H9 (cell line): ENCODE data around the gene PCGF3. TPM values are rescaled to one million over a fixed set of nuclear protein-coding genes. Genes with fewer than 3 reads are reported as not detected.

Experiments used
- DNase-seq: peaks from one replicate; pipeline ENCODE4 v3.0.0-alpha.2; 2017
- H2AFZ ChIP-seq: one replicate; pipeline ENCODE4 v1.6.1; 2013; ENCODE audit warnings: mild to moderate bottlenecking, low read length, control low read depth, moderate library complexity
- H2AK5ac ChIP-seq: 2 replicates; pipeline ENCODE4 v1.6.1; 2013; ENCODE audit warnings: low read length, control low read depth, mixed read lengths; ENCODE audit not compliant: insufficient read length
- H2BK120ac ChIP-seq: one replicate; pipeline ENCODE4 v1.6.1; 2013; ENCODE audit warnings: low read depth, mild to moderate bottlenecking, low read length, control low read depth, inconsistent platforms; ENCODE audit not compliant: poor library complexity, severe bottlenecking
- H2BK12ac ChIP-seq: 2 replicates; pipeline ENCODE4 v1.6.1; 2013; ENCODE audit warnings: low read length, control low read depth, mixed read lengths, low read depth; ENCODE audit not compliant: insufficient read length
- H2BK15ac ChIP-seq: 2 replicates; pipeline ENCODE4 v1.6.1; 2013; ENCODE audit warnings: low read depth, low read length, control low read depth
- H2BK20ac ChIP-seq: one replicate; pipeline ENCODE4 v1.6.1; 2013; ENCODE audit warnings: low read depth, mild to moderate bottlenecking, low read length, control low read depth, inconsistent platforms; ENCODE audit not compliant: poor library complexity, severe bottlenecking
- H2BK5ac ChIP-seq: 2 replicates; pipeline ENCODE4 v1.6.1; 2013; ENCODE audit warnings: low read length, control low read depth, mixed read lengths; ENCODE audit not compliant: insufficient read length
- H3K14ac ChIP-seq: 2 replicates; pipeline ENCODE4 v1.6.1; 2013; ENCODE audit warnings: low read length, control low read depth; ENCODE audit not compliant: insufficient read depth
- H3K18ac ChIP-seq: 2 replicates; pipeline ENCODE4 v1.6.1; 2013; ENCODE audit warnings: low read depth, mild to moderate bottlenecking, mixed read lengths, low read length, control low read depth; ENCODE audit not compliant: insufficient read length
- H3K23ac ChIP-seq: 2 replicates; pipeline ENCODE4 v1.6.1; 2013; ENCODE audit warnings: low read length, control low read depth, mixed read lengths, low read depth; ENCODE audit not compliant: insufficient read length
- H3K23me2 ChIP-seq: 2 replicates; pipeline ENCODE4 v1.6.1; 2013; ENCODE audit warnings: low read depth, mild to moderate bottlenecking, mixed read lengths, low read length, control low read depth; ENCODE audit not compliant: insufficient read length, poor library complexity, severe bottlenecking
- H3K27ac ChIP-seq: 2 replicates; pipeline ENCODE4 v1.5.1; 2013; ENCODE audit warnings: low read length, control low read depth, mixed read lengths, low read depth; ENCODE audit not compliant: insufficient read length
- H3K27me3 ChIP-seq: 2 replicates; pipeline ENCODE4 v1.6.1; 2013; ENCODE audit warnings: low read length, control low read depth, inconsistent platforms; ENCODE audit not compliant: insufficient read depth
- H3K4ac ChIP-seq: 2 replicates; pipeline ENCODE4 v1.6.1; 2013; ENCODE audit warnings: low read depth, mild to moderate bottlenecking, control low read depth, inconsistent platforms, low read length, moderate library complexity
- H3K4me1 ChIP-seq: 2 replicates; pipeline ENCODE4 v1.6.1; 2013; ENCODE audit warnings: low read length, control low read depth, inconsistent platforms; ENCODE audit not compliant: insufficient read depth
- H3K4me2 ChIP-seq: 2 replicates; pipeline ENCODE4 v1.6.1; 2013; ENCODE audit warnings: low read length, control low read depth, mixed read lengths; ENCODE audit not compliant: insufficient read length, insufficient read depth
- H3K56ac ChIP-seq: 2 replicates; pipeline ENCODE4 v1.6.1; 2013; ENCODE audit warnings: low read depth, mild to moderate bottlenecking, mixed read lengths, low read length, control low read depth; ENCODE audit not compliant: insufficient read length
- H3K79me1 ChIP-seq: 2 replicates; pipeline ENCODE4 v1.6.1; 2013; ENCODE audit warnings: low read depth, mild to moderate bottlenecking, moderate library complexity, low read length, control low read depth, inconsistent platforms; ENCODE audit not compliant: insufficient read depth, poor library complexity, severe bottlenecking
- H3K79me2 ChIP-seq: 2 replicates; pipeline ENCODE4 v1.6.1; 2013; ENCODE audit warnings: low read length, control low read depth, inconsistent platforms; ENCODE audit not compliant: insufficient read depth
- H3K9ac ChIP-seq: 2 replicates; pipeline ENCODE4 v1.6.1; 2013; ENCODE audit warnings: low read length, control low read depth, mixed read lengths; ENCODE audit not compliant: insufficient read length; ENCODE audit errors: extremely low read depth
- H3K9me3 ChIP-seq: one replicate; pipeline ENCODE4 v1.6.1; 2013; ENCODE audit warnings: low read depth, low read length, inconsistent platforms; ENCODE audit not compliant: control insufficient read depth
- H3T11ph ChIP-seq: one replicate; pipeline ENCODE4 v1.6.1; 2013; ENCODE audit warnings: mild to moderate bottlenecking, low read length, control low read depth, inconsistent platforms
- H4K20me1 ChIP-seq: one replicate; pipeline ENCODE4 v1.6.1; 2013; ENCODE audit not compliant: control insufficient read depth, insufficient read length, insufficient read depth
- H4K5ac ChIP-seq: 2 replicates; pipeline ENCODE4 v1.6.1; 2013; ENCODE audit warnings: low read depth, mild to moderate bottlenecking, mixed read lengths, low read length, control low read depth; ENCODE audit not compliant: insufficient read length
- H4K8ac ChIP-seq: replicated peaks from 2 replicates; pipeline ENCODE4 v1.6.1; 2013; ENCODE audit warnings: low read length, control low read depth, mixed read lengths, low read depth; ENCODE audit not compliant: insufficient read length
- H4K91ac ChIP-seq: 2 replicates; pipeline ENCODE4 v1.6.1; 2013; ENCODE audit warnings: low read depth, mild to moderate bottlenecking, moderate library complexity, mixed read lengths, low read length, control low read depth; ENCODE audit not compliant: insufficient read length
- H3K27ac Mint-ChIP-seq, 3 experiments: 2 replicates in 2 of 3; 3 replicates in 1 of 3; pipeline ENCODE4 v1.8.0; 2020 to 2021; ENCODE audit warnings: mixed read lengths in 3 of 3, mild to moderate bottlenecking in 1 of 3, moderate library complexity in 1 of 3
- H3K27me3 Mint-ChIP-seq: 2 replicates; pipeline ENCODE4 v1.8.0; 2021; ENCODE audit warnings: low read depth, mild to moderate bottlenecking, moderate library complexity, mixed read lengths
- H3K36me3 Mint-ChIP-seq, 3 experiments: 2 replicates in 2 of 3; 3 replicates in 1 of 3; pipeline ENCODE4 v1.8.0; 2020 to 2021; ENCODE audit warnings: low read depth in 3 of 3, mixed read lengths in 3 of 3; ENCODE audit not compliant: insufficient read depth in 1 of 3
- H3K4me1 Mint-ChIP-seq, 2 experiments: 2 replicates each; pipeline ENCODE4 v1.8.0; 2020; ENCODE audit warnings: mixed read lengths in 2 of 2
- H3K4me3 Mint-ChIP-seq, 2 experiments: 2 replicates in 1 of 2; 3 replicates in 1 of 2; pipeline ENCODE4 v1.8.0; 2020 to 2021; ENCODE audit warnings: mild to moderate bottlenecking in 2 of 2, mixed read lengths in 2 of 2, moderate library complexity in 1 of 2
- H3K9me3 Mint-ChIP-seq, 2 experiments: 2 replicates in 1 of 2; 3 replicates in 1 of 2; pipeline ENCODE4 v1.8.0; 2020; ENCODE audit warnings: mild to moderate bottlenecking in 2 of 2, mixed read lengths in 2 of 2, moderate library complexity in 1 of 2
- WGBS: extraction: QIAGEN DNeasy Blood & Tissue Kit; methylation state at CpG from one replicate; pipeline ENCODE4 v1.1.7; 2013; ENCODE audit warnings: missing lambda C conversion rate, low lambda C conversion rate, mixed read lengths; ENCODE audit not compliant: insufficient read length; ENCODE audit errors: extremely low coverage; 5-methylcytosine and 5-hydroxymethylcytosine counted together
- total RNA-seq: library from RNA; stranded (reverse); gene quantifications from 2 replicates; pipeline ENCODE4 v1.2.1, GENCODE V29; 2021
- TF ChIP-seq, protein P1 (sequence below): fragments of 200-600 bp; sonication (generic); conservative IDR thresholded peaks from 3 replicates; pipeline ENCODE4 v1.8.0; 2021; ENCODE audit warnings: antibody characterized with exemption, mild to moderate bottlenecking

PCGF3 gene
- total RNA-seq, 1 experiment from 2014 or later, result 43.1 TPM

GRCh38 chr4:722169-722725 is 16.6 kb downstream of the PCGF3 start:
- Mint-ChIP-seq H3K9me3 (no peaks in the 10 kb centered on the region; a peak in 1 of 5 replicates), H3K36me3 (peaks cover 25 to 34% (median 32%) of the 10 kb centered on the region in 3 experiments), H3K4me1 (no peaks in the 10 kb centered on the region; a peak in 2 of 4 replicates), H3K27me3 (no peaks in the 10 kb centered on the region; the same call in 1 of the 2 replicates), H3K4me3 (no peak overlapping the region), H3K27ac (peak overlapping the region in 1 of 3 experiments; percentile 59; a peak in 1 of 7 replicates)
- H4K91ac ChIP-seq, result no peak overlapping the region
- no peak overlapping the region for H3K23ac ChIP-seq
- H3K56ac ChIP-seq, result no peak overlapping the region
- no CpG with 5 or more reads among the region's 47 CpGs for WGBS
- peaks cover 29% of the 10 kb centered on the region; the same call in 1 of the 2 replicates for H3K79me2 ChIP-seq
- H4K8ac ChIP-seq, result no peak overlapping the region
- H2BK12ac ChIP-seq, result no peak overlapping the region
- H2AK5ac ChIP-seq, result no peak overlapping the region
- no peaks in the 10 kb centered on the region for H3K27me3 ChIP-seq
- H4K5ac ChIP-seq, result no peak overlapping the region
- H3K18ac ChIP-seq, result no peak overlapping the region
- no peak overlapping the region for H3K4me2 ChIP-seq
- no peak overlapping the region for H3K27ac ChIP-seq
- no peak overlapping the region for H2BK120ac ChIP-seq
- no peak overlapping the region for H3K9ac ChIP-seq
- H3K4me1 ChIP-seq, result no peaks in the 10 kb centered on the region
- no peaks in the 10 kb centered on the region for H3K9me3 ChIP-seq
- no peaks in the 10 kb centered on the region for H3K23me2 ChIP-seq
- no peak overlapping the region for H3K4ac ChIP-seq
- DNase-seq, result no peak
- TF ChIP-seq, protein P1, sequence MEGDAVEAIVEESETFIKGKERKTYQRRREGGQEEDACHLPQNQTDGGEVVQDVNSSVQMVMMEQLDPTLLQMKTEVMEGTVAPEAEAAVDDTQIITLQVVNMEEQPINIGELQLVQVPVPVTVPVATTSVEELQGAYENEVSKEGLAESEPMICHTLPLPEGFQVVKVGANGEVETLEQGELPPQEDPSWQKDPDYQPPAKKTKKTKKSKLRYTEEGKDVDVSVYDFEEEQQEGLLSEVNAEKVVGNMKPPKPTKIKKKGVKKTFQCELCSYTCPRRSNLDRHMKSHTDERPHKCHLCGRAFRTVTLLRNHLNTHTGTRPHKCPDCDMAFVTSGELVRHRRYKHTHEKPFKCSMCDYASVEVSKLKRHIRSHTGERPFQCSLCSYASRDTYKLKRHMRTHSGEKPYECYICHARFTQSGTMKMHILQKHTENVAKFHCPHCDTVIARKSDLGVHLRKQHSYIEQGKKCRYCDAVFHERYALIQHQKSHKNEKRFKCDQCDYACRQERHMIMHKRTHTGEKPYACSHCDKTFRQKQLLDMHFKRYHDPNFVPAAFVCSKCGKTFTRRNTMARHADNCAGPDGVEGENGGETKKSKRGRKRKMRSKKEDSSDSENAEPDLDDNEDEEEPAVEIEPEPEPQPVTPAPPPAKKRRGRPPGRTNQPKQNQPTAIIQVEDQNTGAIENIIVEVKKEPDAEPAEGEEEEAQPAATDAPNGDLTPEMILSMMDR, result no peak
- H2BK15ac ChIP-seq, result no peak overlapping the region
- no peak overlapping the region for H2BK20ac ChIP-seq
- no peak overlapping the region for H3K14ac ChIP-seq
- H2AFZ ChIP-seq, result no peak overlapping the region
- H3T11ph ChIP-seq, result no peak overlapping the region
- peaks cover 4% of the 10 kb centered on the region for H3K79me1 ChIP-seq
- no peak overlapping the region for H2BK5ac ChIP-seq
- H4K20me1 ChIP-seq, result no peaks in the 10 kb centered on the region
